OCI-LY7 (cell line): ENCODE results near the gene STK32C. TPM values are rescaled to one million over a fixed set of nuclear protein-coding genes. Genes with fewer than 3 reads are reported as not detected.

Source experiments
- BruUV-seq: library from RNA; stranded (reverse); fragments of 400-500 nt; replicated peaks from 2 replicates; lab custom pipeline; 2021; lab: Mats Ljungman, UMichigan
- CTCF ChIA-PET: fragments of 300-600 bp; sonication (Branson Sonifier 250); formaldehyde crosslinking; loops from one replicate; lab custom pipeline; 2022; ENCODE audit warnings: antibody characterized with exemption; ENCODE audit not compliant: unreplicated experiment; lab: Charles Lee
- POLR2A ChIA-PET: fragments of 300-600 bp; sonication (Branson Sonifier 250); formaldehyde crosslinking; loops from one replicate; lab custom pipeline; 2022; ENCODE audit warnings: antibody characterized with exemption; lab: Charles Lee
- DNase-seq: peaks from one replicate; pipeline ENCODE4 v3.0.0-alpha.2; 2015; ENCODE audit warnings: low spot score
- H2AFZ ChIP-seq: fragments of 200-600 bp; sonication (generic), shearing (Covaris generic); 2 replicates; pipeline ENCODE4 v1.6.1; 2014; ENCODE audit warnings: mild to moderate bottlenecking, antibody characterized with exemption, low read length, moderate library complexity
- H3K27ac ChIP-seq: fragments of 200-600 bp; sonication (generic); 2 replicates; pipeline ENCODE4 v1.5.1; 2014; ENCODE audit warnings: mixed run types, low read depth, mild to moderate bottlenecking, moderate library complexity, low read length, inconsistent platforms; ENCODE audit not compliant: poor library complexity, severe bottlenecking
- H3K36me3 ChIP-seq: fragments of 200-600 bp; sonication (generic); 2 replicates; pipeline ENCODE4 v1.6.1; 2014; ENCODE audit warnings: mild to moderate bottlenecking, antibody characterized with exemption, low read length, moderate library complexity, mixed read lengths; ENCODE audit not compliant: insufficient read depth
- H3K4me1 ChIP-seq: fragments of 200-600 bp; sonication (generic); 2 replicates; pipeline ENCODE4 v1.5.1; 2014; ENCODE audit warnings: mild to moderate bottlenecking, low read length; ENCODE audit not compliant: insufficient read depth, poor library complexity, severe bottlenecking
- H3K4me2 ChIP-seq: fragments of 200-600 bp; sonication (generic); 2 replicates; pipeline ENCODE4 v1.6.1; 2014; ENCODE audit warnings: mild to moderate bottlenecking, low read length
- H3K4me3 ChIP-seq: fragments of 200-600 bp; sonication (generic); 2 replicates; pipeline ENCODE4 v1.5.1; 2014; ENCODE audit warnings: mild to moderate bottlenecking, low read depth, low read length; ENCODE audit not compliant: poor library complexity, severe bottlenecking
- H3K79me2 ChIP-seq: fragments of 200-600 bp; sonication (generic); 2 replicates; pipeline ENCODE4 v1.6.1; 2016; ENCODE audit warnings: low read depth, mild to moderate bottlenecking, low read length, moderate library complexity, mixed read lengths; ENCODE audit not compliant: insufficient read depth
- H3K9me2 ChIP-seq: fragments of 200-600 bp; sonication (generic); 2 replicates; pipeline ENCODE4 v1.6.1; 2016; ENCODE audit warnings: mild to moderate bottlenecking, low read length, mixed read lengths; ENCODE audit not compliant: insufficient read depth
- H3K9me3 ChIP-seq: fragments of 200-600 bp; sonication (generic); 2 replicates; pipeline ENCODE4 v1.6.1; 2014; ENCODE audit warnings: mild to moderate bottlenecking, mixed run types, low read length, mixed read lengths
- H4K20me1 ChIP-seq: fragments of 200-600 bp; sonication (generic); 2 replicates; pipeline ENCODE4 v1.6.1; 2014; ENCODE audit warnings: mild to moderate bottlenecking, antibody characterized with exemption, low read length, moderate library complexity, mixed read lengths; ENCODE audit not compliant: insufficient read depth
- EZH2phosphoT487 ChIP-seq: fragments of 200-600 bp; sonication (generic); IDR thresholded peaks from 2 replicates; pipeline ENCODE4 v1.6.1; 2018; ENCODE audit warnings: low read depth, borderline replicate concordance, mild to moderate bottlenecking, mixed run types, antibody characterized with exemption, low read length, moderate library complexity, mixed read lengths
- intact Hi-C: fragments of 100-400 bp; cut with micrococcal nuclease; formaldehyde crosslinking; loops from one replicate; pipeline ENCODE4 v1.10.0; 2022; ENCODE audit not compliant: unreplicated experiment
- total RNA-seq, 2 experiments: library from RNA; depleted of rRNA in 1 of 2; stranded (reverse); fragments of >200 nt in 1 of 2; shearing (Covaris generic) in 1 of 2; gene quantifications; 2 replicates each; pipeline ENCODE4 v1.2.3, GENCODE V29; 2014 to 2022
- TF ChIP-seq, protein P1 (sequence below): fragments of 200-600 bp; sonication (generic); conservative IDR thresholded peaks from 2 replicates; pipeline ENCODE4 v1.5.1; 2014; ENCODE audit warnings: mild to moderate bottlenecking, antibody characterized with exemption, low read length, moderate library complexity, mixed read lengths

STK32C gene
- total RNA-seq, 2 experiments from 2014 or later: 13.1 to 30.4 TPM

- intact Hi-C loops: no loop called here
- Histone ChIP-seq H4K20me1 (no peaks in the 10 kb centered on the region), H3K4me2 (no peak overlapping the region), H3K4me1 (no peaks in the 10 kb centered on the region), H3K36me3 (no peaks in the 10 kb centered on the region), H3K9me2 (no peaks in the 10 kb centered on the region), H3K27ac (no peak overlapping the region), H3K9me3 (no peaks in the 10 kb centered on the region), H2AFZ (no peak overlapping the region), H3K79me2 (no peaks in the 10 kb centered on the region), H3K4me3 (no peak overlapping the region)
- ChIA-PET POLR2A (no interaction called here), CTCF (no interaction called here)
- no peak for DNase-seq
- TF ChIP-seq, protein P1, sequence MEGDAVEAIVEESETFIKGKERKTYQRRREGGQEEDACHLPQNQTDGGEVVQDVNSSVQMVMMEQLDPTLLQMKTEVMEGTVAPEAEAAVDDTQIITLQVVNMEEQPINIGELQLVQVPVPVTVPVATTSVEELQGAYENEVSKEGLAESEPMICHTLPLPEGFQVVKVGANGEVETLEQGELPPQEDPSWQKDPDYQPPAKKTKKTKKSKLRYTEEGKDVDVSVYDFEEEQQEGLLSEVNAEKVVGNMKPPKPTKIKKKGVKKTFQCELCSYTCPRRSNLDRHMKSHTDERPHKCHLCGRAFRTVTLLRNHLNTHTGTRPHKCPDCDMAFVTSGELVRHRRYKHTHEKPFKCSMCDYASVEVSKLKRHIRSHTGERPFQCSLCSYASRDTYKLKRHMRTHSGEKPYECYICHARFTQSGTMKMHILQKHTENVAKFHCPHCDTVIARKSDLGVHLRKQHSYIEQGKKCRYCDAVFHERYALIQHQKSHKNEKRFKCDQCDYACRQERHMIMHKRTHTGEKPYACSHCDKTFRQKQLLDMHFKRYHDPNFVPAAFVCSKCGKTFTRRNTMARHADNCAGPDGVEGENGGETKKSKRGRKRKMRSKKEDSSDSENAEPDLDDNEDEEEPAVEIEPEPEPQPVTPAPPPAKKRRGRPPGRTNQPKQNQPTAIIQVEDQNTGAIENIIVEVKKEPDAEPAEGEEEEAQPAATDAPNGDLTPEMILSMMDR: no peak
- TF ChIP-seq EZH2phosphoT487: no peak
- BruUV-seq: no TSS peak
Observed at GRCh38 chr10:132209130-132209529, 98.6 kb downstream of the STK32C start.

DNA sequence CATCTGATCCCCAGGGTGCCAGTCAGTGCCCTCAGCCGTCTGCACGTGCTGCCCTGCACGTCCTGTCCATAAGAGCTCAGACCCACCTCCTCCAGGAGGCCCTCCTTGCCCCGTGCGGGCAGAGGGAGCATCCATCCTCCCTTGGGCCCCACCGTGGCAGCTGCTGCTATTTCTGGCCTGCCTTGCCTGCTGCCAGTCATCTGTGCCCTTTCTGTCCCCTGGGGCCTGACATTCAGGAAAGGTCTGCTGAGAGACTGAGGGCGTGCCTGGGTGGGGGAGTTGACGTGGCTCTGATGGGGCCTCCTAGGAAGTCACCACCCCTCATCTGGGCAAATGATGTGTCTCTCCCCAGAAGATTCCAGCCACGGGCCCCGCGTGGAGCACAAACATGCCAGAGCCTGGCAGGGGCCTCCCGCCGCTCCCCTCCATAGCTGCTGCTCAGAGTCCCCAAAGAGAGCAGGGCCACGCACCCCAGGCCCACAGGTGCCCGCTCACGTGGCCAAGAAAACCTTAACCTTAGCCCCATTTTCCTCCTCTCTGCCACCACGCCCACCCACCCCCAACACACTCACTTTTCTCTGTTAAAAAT is 99.2 kb downstream of the STK32C start:
- H3K9me2 ChIP-seq: no peaks in the 10 kb centered on the region
- H3K27ac ChIP-seq: no peak overlapping the region
- H2AFZ ChIP-seq: no peak overlapping the region
- no peaks in the 10 kb centered on the region for H3K79me2 ChIP-seq
- no TSS peak for BruUV-seq
- no peaks in the 10 kb centered on the region for H3K9me3 ChIP-seq
- ChIA-PET POLR2A (no interaction called here), CTCF (no interaction called here)
- H3K36me3 ChIP-seq: no peaks in the 10 kb centered on the region
- DNase-seq: no peak
- intact Hi-C loops: no loop called here
- H3K4me1 ChIP-seq: no peaks in the 10 kb centered on the region
- no peak for TF ChIP-seq EZH2phosphoT487
- TF ChIP-seq, protein P1: no peak
- no peak overlapping the region for H3K4me3 ChIP-seq
- H3K4me2 ChIP-seq: no peak overlapping the region
- no peaks in the 10 kb centered on the region for H4K20me1 ChIP-seq
